HG03025 (cell line): Measurements from ENCODE around the gene MRPS11.
"Not testable (repeated sequence)": the region's sequence is repeated elsewhere in the genome, so short reads cannot be mapped to it uniquely, and the experiment has no call there.

ENCODE experiments used
- ATAC-seq: cut with Tn5 transposase; IDR thresholded peaks from one replicate; pipeline ENCODE4 v1.9.1; 2021; ENCODE audit warnings: mild to moderate bottlenecking, moderate library complexity; ENCODE audit not compliant: unreplicated experiment, low FRiP score

The MRPS11 gene

DNA sequence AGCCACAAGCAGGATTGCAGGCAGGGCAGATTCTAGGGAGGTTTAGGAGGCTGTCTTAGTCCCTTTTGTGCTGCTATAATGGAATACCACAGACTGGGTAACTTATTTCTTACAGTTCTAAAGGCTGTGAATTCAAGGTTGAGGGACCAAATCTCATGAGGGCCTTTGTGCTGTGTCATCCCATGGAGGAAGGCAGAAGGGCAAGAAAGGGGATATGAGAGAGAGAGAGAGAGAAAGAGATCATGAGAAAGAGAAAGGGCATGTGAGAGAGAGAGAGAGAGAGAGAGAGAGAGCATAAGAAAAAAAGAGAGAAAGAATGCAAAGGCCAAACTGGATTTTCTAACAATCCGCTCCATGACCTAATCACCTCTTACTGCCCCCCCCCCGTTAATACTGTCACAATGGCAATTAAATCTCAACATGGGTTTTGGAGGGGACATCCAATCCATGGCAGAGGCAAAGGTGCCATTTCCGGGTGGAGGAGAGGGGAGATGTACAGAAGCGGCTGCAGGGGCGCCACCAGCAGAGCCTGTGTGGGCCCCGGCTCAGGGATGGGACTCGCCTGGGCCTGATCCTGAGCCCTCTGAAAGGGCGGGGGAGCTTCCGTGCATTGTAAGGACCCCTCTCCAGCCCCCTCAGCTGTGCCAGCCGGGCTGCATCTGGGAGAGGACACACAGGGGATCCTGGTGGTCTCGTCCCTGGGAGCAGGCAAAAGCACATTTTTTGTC is 20.5 kb downstream of the MRPS11 start:
- no peak for ATAC-seq

DNA sequence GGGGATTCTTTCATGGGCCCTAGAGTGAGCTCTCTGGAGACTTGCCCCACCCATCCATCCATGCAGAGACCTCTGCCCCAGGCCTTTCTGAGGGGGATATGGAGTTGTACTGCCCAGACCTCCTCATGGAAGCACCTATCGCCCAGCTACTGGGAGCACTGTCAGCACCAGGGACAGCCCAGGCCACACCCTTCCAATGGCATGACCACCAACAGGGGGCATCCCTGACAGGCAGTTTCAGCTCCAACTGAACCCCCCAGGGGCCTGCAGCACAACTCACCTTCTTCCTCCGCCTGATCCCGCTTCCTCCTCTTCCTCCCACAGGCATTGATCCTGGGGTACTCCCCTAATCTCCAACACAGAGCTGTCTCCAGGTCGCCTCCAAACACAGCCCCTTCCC is 21.8 kb downstream of the MRPS11 start:
- no peak for ATAC-seq

DNA sequence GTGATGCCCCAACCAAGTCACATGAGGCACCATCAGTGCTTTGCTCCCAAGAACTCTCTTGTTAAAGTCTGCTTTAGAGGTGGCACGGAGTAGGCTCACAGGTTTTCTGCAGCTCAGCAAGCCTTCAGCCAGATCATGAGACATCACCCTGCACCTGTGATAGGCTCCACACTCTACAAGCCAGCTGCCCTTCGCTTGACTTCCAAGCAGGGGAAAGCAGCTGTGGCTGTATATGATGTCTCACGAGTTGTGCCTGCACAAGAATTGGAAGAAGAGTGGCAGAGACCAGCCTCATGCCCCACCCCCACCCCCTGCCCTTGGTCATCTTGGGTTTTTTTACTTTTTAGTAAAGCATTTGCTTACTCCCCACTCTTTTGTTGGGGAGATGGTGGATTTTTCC is 22.5 kb downstream of the MRPS11 start:
- no peak for ATAC-seq

DNA sequence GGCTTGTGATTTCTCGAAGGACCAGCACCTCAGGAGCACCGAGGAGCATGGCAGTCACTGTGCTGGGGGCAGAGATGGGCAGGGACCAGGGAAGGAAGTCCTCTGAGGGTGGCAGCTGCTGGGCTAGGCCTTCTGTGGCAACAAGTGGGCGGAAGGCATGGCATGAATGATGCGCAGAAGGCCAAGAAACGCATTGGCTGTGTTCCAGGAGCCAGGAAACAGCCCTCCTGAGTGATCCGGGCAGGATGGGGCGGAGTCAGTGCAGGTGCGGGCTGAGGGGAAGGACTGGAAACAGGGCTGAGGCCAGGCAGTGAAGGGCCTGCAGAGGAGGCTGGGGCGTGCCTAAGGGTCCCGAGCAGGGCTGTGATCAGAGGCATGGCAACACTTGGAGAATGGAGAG is 23.6 kb downstream of the MRPS11 start:
- ATAC-seq, result no peak

DNA sequence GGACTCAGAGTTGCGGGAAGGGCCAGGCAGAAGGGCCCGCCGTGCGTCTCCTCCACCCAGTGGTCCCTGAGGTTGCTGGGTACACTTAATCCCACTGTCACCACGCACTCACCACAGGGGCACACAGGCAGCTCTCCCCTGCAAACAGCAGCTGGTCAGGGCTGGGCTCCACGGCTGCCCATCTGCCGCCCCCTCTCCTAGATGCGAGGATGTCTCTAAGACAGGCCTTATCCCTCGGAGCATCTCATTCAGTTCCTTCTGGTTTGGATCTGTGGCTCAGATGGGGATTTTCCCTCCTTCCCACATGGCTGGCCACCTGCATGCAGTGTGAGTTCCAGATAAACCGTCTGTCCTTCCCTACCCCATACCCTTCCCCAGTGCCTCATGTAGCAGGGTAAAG is 26.3 kb downstream of the MRPS11 start:
- ATAC-seq, result no peak

DNA sequence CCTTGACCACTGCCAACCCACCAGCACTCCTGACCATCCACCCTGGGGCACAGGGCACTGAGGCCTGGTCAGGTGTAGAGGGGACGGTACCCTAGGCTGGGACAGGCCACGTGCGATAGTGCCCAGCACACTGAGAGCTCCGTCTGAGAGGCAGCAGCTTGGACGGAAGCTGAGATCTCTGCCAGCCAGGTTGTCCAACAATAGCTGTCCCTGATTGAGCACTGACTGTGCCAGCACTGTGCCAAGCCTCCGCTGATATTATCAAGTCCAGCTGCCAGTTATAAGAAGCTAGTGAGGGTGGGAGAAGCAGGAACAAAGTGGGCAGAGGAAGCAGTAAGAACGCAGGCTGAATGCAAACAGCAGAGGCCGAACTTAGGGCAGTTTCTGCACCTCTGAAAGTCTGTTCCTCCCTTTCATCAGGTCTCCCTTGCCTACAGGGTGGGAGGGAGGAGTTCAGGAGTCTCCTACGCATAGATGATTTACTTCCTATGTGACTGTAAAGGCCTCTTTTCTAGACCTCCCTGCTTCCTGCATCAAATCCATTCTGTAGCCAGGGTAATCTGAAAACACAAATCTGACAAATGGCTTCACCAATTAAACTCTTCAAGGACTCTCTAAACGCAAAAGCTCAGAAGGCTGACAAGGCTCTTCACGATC is 29.7 kb downstream of the MRPS11 start:
- ATAC-seq, result no peak

DNA sequence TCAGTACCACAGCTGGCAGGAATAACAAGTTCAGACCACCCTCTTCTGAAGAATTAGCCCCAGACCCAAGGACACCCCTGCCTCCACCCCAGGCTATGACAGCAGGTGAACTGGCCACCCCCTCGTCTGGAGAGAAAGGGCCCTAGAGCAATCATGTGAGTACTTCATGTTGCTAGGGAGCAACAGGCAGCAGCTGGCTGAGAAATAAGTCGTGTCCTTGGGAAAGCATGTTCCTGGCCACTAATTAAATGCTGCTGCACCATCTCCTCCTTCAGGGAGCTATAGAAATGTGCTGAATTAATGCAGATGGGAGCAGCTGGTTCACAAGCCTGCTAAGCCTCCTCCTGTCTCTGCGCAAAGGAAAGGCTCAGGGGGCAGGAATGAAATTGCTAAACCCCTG is 31.5 kb downstream of the MRPS11 start:
- no peak for ATAC-seq

DNA sequence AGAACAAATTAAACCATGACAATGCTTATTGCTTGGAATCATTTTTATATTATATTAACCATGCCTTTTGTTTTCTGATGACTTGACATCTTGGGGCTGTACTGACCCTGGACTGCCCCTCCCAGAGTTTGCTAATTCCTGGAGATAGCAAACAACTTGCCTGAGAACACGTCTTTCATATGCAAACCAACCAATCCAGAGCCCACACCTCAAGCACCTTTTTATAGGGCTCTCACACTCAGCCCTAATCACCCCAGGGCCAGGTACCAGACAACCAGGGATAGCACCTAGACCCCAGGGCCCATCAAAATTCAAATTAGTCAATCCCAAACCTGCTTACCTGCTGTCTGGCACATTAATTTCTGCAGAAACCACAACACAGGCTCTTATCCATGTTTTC is 36.9 kb downstream of the MRPS11 start:
- no peak for ATAC-seq

DNA sequence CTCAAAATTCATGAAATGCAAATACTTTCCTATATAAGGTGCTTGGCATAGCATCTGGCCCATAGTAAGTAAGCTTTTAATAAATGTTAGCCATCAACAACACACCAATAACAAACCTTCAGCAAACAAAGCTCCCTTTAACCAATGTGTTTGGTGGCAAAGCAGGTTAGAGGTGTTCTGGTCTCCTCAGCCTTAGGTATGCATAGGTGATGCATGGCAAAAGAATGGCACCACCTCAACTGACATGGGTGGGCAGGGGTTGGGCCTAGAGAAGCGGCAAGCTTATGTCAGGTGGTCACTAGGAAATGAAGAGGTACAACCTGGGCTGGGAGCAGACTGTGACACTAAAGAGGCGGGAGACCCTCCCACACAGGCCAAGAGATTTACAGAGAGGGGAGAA is 38.2 kb downstream of the MRPS11 start:
- ATAC-seq, result no peak

DNA sequence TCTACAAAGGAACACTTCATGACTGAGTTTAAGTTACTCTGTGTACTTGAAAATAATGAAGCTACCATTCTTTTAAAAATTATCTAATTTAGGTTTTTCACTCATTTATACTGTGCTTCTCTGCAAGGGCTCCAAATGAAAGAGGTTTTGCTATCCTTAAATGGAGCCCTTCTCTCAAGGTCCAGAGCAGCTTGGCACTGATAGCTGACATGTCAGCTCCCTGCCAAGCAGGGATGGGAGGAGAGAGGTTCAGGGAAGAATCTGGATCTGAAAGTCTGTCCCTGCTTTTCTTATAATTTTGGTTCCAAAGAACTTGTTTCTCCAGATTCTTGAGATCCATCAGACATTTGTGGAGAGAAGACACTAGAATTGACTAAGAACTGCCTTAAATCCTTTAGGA is 39.1 kb downstream of the MRPS11 start:
- ATAC-seq, result no peak

DNA sequence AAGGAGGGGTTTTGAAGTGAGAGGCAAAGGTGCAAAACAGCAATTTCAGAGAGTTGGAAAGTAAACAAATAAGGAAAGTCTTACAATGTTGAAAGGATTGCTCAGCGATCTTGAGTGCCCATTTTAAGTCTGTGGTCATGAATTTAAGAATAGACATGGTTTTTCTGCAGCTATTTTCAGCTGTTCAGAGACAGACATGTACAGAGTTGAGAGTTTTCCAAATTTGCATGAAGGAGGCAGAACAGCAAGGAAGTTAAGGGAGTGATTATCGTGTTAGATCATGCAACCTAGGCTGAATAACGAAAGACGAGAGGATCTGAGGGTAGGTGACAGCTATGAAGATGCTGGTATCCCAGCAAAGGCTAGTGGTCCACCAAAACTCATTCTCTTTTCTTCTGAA is 41.8 kb downstream of the MRPS11 start:
- no peak for ATAC-seq

DNA sequence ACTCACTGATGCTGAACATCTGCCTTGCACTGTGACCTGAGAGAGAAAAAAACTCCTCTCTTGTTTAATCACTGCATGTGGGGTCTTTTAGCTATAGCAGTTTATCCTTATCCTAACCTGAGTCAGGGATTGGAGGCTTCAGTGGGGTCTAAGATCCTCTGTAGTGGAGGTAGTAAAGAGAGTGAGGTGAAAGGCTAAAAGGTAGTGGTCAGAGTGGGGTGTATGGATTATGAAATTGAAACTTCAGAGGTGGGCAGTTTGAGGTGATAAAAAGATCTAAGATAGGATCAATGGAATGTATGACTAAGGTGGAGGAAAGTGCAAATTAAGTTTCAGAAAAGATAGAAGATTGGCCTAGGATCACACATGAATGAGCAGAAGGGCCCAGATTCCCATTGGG is 42.5 kb downstream of the MRPS11 start:
- no peak for ATAC-seq

DNA sequence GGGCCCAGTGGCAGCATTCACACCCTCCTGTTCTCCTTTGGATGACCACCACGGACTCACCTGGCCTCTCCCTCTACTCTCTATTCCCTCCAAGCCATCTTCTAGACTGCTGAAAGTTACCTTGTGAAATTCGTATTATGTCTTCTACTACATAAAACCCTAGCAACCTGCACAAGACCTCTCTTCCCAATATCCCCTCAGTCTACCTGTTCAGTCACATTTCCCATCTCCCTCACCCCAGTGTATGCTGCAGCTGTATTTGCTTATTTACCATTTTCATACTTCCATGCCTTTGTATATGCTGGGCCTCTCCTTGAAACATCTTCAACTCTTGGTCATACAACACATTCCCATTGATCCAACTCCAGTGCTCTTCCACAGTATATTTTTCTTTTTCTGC is 43.7 kb downstream of the MRPS11 start:
- ATAC-seq, result no peak

DNA sequence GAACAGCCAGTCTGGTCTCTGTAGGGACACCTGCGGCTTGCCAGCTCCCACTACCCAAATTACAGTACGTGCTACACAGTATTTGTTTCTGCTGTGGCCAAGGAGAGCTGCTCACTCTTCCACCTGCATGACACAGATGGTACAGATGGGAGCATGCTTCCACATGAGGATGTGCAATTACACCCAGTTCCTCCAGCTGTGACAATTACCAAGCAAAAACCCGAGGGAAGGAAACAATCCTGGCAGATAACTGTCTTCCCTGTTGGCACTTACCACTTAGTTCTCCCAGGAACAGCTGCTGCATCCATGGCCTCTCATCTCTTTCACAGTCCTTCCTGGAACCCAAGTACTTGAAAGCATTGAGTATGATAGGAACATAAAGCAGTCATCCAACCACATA is 44.6 kb downstream of the MRPS11 start:
- no peak for ATAC-seq

DNA sequence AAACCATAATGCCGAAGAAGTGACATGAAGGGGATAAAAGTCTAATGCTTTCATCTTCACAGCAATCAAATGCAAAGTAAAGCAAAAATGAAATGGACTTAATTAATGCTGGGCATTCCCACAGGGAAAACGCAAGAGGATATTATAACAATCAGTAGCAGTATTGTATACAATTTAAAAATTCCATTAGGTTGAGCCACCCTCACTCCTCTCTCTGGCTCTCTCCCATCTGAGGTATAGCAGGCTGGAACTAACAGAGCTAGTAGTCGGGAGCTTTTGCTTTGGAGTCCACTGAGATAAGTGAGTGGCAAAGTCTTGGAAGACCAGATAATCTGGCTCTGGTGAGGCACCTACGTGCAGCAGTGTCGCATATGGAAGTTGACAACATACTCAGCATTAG is 45.1 kb downstream of the MRPS11 start:
- ATAC-seq, result no peak

DNA sequence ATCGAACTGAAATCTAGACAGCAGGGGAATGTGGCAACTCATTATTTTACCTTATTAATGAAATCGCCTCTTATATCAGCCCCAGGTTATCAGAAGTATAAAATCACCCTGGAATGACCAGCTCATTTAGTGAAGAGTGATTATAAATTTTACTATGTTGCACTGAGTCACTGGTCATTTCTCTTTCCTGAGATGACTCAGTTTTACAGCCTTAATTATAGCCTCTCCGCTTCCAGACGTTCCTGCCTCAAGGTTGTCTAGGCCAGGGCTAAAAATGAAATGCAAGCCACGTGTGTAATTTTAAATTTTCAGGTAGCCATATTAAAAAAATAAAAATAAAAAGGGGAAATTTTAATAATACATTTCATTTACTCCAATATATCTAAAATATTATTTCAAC is 45.7 kb downstream of the MRPS11 start:
- ATAC-seq, result no peak

DNA sequence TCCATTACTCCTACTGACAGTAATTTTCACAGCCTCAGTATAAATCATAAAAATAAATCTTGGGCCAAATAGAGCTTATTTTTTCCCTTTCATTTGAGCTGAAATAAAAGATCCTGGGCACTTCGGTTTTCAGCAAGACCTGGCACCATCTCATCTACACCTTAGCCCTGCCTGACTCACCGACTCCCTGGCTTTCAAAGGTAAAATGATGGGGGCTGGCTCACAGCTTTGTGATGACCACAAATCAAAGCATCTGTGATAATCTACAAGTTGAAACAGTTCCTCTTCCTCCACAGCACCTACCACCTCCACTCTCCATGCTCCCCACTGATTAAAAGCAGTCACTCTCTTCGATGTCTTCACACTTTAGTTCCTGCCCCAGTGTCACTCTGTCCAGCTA is 51.4 kb downstream of the MRPS11 start:
- ATAC-seq, result no peak

DNA sequence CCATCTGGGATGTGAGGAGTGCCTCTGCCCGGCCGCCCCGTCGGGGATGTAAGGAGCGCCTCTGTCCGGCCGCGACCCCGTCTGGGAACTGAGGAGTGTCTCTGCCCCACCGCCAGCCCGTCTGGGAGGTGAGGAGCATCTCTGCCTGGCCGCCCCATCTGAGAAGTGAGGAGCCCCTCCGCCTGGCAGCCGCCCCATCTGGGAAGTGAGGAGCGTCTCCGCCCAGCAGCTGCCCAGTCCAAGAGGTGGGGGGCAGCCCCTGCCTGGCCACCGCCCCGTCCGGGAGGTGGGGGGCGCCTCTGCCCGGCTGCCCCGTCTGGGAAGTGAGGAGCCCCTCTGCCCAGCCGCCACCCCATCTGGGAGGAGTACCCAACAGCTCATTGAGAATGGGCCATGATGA is 56.6 kb downstream of the MRPS11 start:
- ATAC-seq, result not testable (repeated sequence)

DNA sequence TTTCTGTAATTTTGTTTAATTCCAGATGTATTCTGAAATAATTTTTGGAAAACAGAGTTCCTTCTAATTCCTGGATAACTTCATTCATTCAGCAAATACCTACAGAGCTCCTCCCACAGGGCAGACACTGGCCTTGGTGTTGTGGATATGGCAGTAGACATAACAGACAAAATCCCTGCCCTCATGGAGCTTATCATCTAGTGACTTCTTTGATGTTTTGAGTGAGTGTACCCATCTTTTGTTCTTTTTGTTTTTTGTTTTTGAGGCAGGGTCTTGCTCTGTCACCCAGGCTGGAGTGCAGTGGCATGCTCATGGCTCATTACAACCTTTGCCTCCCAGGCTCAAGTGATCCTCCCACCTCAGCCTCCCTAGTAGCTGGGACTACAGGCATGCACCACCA is 57.9 kb downstream of the MRPS11 start:
- ATAC-seq, result no peak

DNA sequence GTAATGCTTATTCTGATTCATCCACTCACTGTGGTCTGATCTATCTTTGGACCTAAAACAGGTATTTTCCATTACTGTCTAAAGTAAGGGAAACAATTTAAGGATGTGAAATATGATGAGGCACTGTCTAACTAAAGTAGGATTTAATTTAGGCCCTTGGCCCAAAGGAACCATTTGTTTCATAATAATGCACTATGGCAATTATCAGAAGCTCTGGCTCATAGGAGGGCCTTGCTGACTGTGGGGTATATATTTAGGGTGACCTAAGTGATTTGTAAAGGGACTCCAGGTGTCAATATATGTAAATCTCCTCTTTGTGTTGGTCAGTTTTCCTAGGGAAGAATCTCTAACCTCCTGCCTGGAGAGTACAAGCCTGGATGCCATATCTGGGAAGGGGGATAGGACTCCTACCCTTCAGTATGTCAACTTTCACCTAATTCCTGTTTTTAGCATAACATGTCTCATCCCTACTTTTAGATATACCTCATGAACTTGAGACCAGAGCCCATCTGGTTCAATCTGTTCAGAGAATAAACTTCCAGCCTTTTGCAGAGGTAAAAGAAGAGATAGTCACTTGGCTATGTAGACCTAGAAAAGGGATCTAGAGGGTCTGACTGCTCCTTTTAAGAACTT is 58.9 kb downstream of the MRPS11 start:
- ATAC-seq, result no peak

DNA sequence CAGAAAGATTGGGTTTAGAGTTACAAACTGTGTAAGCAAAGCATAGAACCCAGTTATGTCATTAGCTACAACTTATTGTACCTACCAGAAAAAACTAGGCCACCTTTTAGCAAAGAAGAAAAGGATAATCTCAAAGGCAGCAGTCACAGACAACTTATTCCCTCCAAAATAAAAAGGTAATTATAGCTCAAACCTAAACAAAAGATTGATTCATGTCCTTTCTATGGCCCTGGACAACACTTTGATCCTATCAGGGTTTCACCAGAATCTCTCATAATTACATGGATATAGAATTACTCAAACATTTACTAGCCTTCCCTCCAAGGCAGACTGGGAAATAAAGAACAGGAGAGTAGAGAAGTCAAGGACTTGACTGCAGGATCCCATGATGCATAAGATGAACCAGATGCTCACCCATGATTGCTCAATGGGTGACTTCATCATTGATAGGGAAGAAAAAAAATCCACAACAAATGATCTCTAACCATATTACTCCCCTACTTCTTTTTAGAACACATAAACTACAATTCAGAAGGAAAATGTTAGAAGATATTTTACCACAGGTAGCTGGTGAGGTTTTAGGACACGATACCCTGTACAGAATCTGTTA is 61.6 kb downstream of the MRPS11 start:
- no peak for ATAC-seq
